AG09319 (cell line): Measurements from ENCODE around the gene C4orf51.

ENCODE experiments used
- DNase-seq: peaks from one replicate; pipeline ENCODE4 v3.0.0-alpha.2; 2010; ENCODE audit warnings: low read depth; ENCODE audit errors: extremely low read depth
- TF ChIP-seq, protein P1 (sequence below): IDR thresholded peaks from 2 replicates; pipeline ENCODE4 v1.5.1; 2011; ENCODE audit warnings: low read depth, mild to moderate bottlenecking, inconsistent platforms, low read length, moderate library complexity

Gene C4orf51

DNA sequence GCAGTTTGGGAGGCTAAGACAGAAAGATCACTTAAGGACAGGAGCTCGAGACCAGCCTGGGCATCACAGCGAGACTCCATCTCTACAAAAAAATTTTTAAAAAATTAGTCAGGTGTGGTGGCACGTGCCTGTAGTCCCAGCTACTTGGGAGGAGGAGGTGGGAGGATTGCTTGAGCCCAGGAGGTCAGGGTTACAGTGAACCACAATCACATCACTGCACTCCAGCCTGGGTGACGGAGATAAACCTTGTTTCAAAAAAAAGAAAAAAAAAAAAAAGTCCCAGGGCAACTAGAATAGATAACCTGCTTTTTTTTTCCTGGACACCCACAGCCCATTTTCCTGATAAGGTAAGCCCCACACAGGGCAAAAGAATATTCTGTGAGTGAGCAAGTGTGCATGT lies 96.3 kb downstream of the C4orf51 start:
- TF ChIP-seq, protein P1, sequence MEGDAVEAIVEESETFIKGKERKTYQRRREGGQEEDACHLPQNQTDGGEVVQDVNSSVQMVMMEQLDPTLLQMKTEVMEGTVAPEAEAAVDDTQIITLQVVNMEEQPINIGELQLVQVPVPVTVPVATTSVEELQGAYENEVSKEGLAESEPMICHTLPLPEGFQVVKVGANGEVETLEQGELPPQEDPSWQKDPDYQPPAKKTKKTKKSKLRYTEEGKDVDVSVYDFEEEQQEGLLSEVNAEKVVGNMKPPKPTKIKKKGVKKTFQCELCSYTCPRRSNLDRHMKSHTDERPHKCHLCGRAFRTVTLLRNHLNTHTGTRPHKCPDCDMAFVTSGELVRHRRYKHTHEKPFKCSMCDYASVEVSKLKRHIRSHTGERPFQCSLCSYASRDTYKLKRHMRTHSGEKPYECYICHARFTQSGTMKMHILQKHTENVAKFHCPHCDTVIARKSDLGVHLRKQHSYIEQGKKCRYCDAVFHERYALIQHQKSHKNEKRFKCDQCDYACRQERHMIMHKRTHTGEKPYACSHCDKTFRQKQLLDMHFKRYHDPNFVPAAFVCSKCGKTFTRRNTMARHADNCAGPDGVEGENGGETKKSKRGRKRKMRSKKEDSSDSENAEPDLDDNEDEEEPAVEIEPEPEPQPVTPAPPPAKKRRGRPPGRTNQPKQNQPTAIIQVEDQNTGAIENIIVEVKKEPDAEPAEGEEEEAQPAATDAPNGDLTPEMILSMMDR, result no peak
- DNase-seq, result no peak

DNA sequence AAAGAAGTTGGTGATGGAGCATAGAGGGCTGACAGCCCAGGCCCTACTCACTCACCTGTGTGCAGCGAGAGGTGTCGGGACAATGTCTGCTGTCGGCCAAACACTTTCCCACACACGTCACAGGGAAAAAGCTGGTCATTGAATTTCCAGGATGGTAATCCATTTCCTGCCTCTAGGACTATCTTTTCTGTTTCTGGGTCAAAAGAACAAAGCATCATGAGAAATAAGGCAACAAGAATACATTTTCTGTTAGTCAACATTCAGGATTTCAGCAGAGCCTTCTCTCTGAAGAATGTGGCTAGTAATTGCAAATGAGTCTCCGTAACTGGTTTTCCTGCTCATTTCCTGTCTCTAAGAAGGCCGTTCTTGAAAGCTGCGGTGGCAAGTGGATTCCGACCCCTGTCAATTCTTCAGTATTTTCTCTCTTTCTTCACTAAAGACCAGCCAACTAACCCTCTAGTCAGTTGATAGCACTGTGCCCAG lies 99.4 kb downstream of the C4orf51 start:
- no peak for DNase-seq
- TF ChIP-seq, protein P1, result no peak

GRCh38 chr4:145781351-145781750 lies 101.4 kb downstream of the C4orf51 start:
- TF ChIP-seq, protein P1, result no peak

More at GRCh38 chr4:145781351-145781750, 101.4 kb downstream of the C4orf51 start:
- DNase-seq, result no peak
